Activated B cell treated with CpG ODN at 0.5 μM for 24 hours (primary cell): ENCODE results near the gene FITM2. TPM values are rescaled to one million over a fixed set of nuclear protein-coding genes. Genes with fewer than 3 reads are reported as not detected.

ENCODE experiments used
- ATAC-seq: fragments of 200-7000 bp; cut with Tn5 transposase; one replicate; pipeline ENCODE4 v1.10.0; 2021; ENCODE audit warnings: low read depth, mild to moderate bottlenecking, moderate library complexity
- CTCF ChIA-PET: fragments of 350-600 bp; sonication (Branson Sonifier 250); formaldehyde crosslinking; loops from one replicate; lab custom pipeline; 2021; ENCODE audit warnings: antibody characterized with exemption; lab: Charles Lee
- POLR2A ChIA-PET: fragments of 350-600 bp; sonication (Branson Sonifier 250); formaldehyde crosslinking; loops from one replicate; lab custom pipeline; 2021; ENCODE audit warnings: antibody characterized with exemption; lab: Charles Lee
- DNase-seq: peaks from one replicate; pipeline ENCODE4 v3.0.0; 2022
- H3K27ac Mint-ChIP-seq: one replicate; pipeline ENCODE4 v1.8.0; 2020; ENCODE audit warnings: mixed read lengths
- H3K27me3 Mint-ChIP-seq: one replicate; pipeline ENCODE4 v1.8.0; 2021; ENCODE audit warnings: mixed read lengths
- H3K36me3 Mint-ChIP-seq: one replicate; pipeline ENCODE4 v1.8.0; 2021; ENCODE audit warnings: low read depth, mixed read lengths
- H3K4me1 Mint-ChIP-seq: one replicate; pipeline ENCODE4 v1.8.0; 2021; ENCODE audit warnings: mixed read lengths
- H3K4me3 Mint-ChIP-seq: one replicate; pipeline ENCODE4 v1.8.0; 2020; ENCODE audit warnings: mild to moderate bottlenecking, mixed read lengths
- H3K9me3 Mint-ChIP-seq: one replicate; pipeline ENCODE4 v1.8.0; 2020; ENCODE audit warnings: mixed read lengths
- intact Hi-C: fragments of 100-400 bp; cut with micrococcal nuclease; formaldehyde crosslinking; loops from one replicate; pipeline ENCODE4 v1.15.1; 2024
- total RNA-seq: library from RNA; stranded (reverse); gene quantifications from 2 replicates; pipeline ENCODE4 v1.2.3, GENCODE V29; 2022
- TF ChIP-seq, protein P1 (sequence below): fragments of 200-600 bp; IDR thresholded peaks from one replicate; pipeline ENCODE4 v1.8.0; 2022; ENCODE audit warnings: antibody characterized with exemption, mild to moderate bottlenecking

FITM2 gene
- total RNA-seq, 1 donor from 2014 or later: 3.3 TPM

DNA sequence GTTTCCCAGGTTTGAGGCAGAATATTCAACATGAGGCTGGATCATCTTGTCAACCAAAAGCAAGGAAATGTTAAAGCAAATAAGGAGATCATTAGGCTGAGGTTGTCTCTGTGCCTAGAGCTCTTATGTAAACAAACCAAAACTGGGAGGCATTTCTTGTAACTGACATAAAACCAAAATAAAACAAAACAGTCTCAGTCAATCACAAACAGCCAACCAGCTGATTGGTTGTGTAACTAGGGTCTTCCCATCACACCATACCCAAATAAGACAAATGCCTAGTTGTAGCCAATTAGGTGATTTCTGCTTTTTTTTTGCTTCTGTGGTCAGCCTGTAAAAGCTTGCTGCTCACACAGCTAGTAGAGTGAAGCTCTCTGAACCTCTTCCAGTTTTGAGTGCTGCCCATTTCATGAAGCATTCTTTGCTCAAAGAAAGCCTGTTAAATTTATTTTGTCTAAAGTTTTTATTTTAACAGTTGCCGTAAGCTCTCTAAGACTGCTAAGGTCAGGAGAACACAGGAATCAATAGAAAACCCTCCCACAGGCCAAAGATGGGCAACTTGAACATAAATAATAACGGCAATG is 8.9 kb upstream of the FITM2 start:
- Mint-ChIP-seq H3K4me1 (no peaks in the 10 kb centered on the region), H3K36me3 (no peaks in the 10 kb centered on the region), H3K27ac (no peak overlapping the region), H3K27me3 (peaks cover 17% of the 10 kb centered on the region), H3K9me3 (no peaks in the 10 kb centered on the region), H3K4me3 (no peak overlapping the region)
- TF ChIP-seq, protein P1, sequence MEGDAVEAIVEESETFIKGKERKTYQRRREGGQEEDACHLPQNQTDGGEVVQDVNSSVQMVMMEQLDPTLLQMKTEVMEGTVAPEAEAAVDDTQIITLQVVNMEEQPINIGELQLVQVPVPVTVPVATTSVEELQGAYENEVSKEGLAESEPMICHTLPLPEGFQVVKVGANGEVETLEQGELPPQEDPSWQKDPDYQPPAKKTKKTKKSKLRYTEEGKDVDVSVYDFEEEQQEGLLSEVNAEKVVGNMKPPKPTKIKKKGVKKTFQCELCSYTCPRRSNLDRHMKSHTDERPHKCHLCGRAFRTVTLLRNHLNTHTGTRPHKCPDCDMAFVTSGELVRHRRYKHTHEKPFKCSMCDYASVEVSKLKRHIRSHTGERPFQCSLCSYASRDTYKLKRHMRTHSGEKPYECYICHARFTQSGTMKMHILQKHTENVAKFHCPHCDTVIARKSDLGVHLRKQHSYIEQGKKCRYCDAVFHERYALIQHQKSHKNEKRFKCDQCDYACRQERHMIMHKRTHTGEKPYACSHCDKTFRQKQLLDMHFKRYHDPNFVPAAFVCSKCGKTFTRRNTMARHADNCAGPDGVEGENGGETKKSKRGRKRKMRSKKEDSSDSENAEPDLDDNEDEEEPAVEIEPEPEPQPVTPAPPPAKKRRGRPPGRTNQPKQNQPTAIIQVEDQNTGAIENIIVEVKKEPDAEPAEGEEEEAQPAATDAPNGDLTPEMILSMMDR: no peak
- POLR2A ChIA-PET: no interaction called here
- CTCF ChIA-PET: interaction anchor here (1.2 kb wide), 1 partner anchor 103 kb away, joined by 3 read pairs; no protein-coding TSS in a partner anchor
- DNase-seq (no peak), ATAC-seq (no peak)
- intact Hi-C loops: no loop called here

DNA sequence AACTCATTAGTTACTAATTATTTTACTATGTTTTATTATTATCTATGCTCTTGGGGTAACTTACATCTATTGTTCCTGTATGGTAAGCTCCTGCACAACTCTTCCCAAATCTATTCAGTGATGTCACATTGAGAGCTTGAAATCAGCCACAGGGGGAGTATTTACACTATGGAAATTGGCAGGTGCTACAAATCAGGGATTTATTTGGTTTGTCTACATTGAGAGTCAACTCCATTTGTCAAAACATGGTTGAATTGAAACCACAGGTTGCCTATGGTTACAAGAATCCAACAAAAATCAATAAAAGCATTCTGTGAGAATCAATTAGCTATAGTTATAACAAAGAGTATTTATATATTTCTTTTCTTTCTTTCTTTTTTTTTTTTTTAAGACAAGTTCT is 3.9 kb upstream of the FITM2 start:
- Mint-ChIP-seq H3K9me3 (no peaks in the 10 kb centered on the region), H3K4me1 (peaks cover 14% of the 10 kb centered on the region), H3K27me3 (peaks cover 15% of the 10 kb centered on the region), H3K27ac (no peak overlapping the region), H3K36me3 (peaks cover 3% of the 10 kb centered on the region), H3K4me3 (no peak overlapping the region)
- CTCF ChIA-PET: no interaction called here
- DNase-seq: no peak
- POLR2A ChIA-PET: no interaction called here
- TF ChIP-seq, protein P1: no peak
- intact Hi-C loops: loop anchor here (5.0 kb wide), 1 partner anchor 858 kb away; the partner anchor contains the start of gene SRSF6
- no peak for ATAC-seq

DNA sequence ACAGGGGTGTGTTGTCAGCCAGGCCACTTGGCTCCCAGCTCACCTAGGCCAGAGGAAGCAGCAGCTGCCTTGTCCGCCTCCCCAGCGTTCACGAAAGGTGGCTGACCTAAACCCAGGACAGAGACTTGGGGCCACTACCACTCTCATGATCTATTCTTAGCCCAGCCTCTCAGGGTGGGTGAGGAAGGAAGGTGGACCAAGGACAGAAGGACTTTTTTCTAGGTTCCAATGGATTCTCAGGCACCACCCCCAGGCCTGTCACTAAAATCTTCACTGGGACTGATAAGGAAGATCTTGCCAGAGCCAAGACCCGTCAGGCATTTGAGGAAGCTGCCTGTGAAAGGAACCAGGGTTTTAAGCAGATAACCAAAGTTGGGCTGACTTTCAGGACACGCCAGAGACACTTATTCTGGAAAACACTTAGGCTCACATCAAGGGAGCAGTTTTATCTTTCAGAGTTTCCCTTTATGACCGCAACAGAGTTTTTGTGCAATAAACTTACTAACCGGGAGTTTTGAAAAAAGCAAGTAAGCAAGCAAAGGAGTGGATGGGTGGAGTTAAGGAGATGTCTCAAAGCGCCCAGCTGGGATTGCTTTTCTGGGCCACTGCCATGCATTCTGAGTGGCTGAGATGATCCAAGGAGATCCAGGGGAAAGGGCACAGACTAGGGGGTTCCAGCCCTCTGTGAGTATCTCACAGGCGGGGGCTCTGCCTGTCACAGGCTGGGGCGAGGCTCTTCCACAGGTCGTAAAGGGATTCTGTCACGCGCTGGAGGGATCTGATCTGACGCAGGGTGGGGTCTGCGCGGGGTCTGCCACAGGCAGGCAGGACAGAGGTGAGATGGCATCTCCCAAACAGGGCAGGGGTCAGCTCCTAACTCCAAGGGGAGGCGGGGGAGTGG is 989 bp downstream of the FITM2 start:
- TF ChIP-seq, protein P1: no peak
- H3K36me3 Mint-ChIP-seq: peaks cover 10% of the 10 kb centered on the region
- peaks cover 19% of the 10 kb centered on the region for H3K4me1 Mint-ChIP-seq
- no peak for DNase-seq
- no peak for ATAC-seq
- POLR2A ChIA-PET: interaction anchor here (0.6 to 2.2 kb wide), 5 partner anchors 91 to 1006 kb away, joined by 3 to 8 read pairs (median 5); partner anchors contain the start of gene OSER1
- CTCF ChIA-PET: interaction anchor here (0.9 to 6.2 kb wide), 7 partner anchors 9 to 559 kb away, joined by 3 to 137 read pairs (median 5); partner anchors contain the start of gene OSER1
- H3K27ac Mint-ChIP-seq: no peak overlapping the region
- H3K27me3 Mint-ChIP-seq: peaks cover 3% of the 10 kb centered on the region
- H3K9me3 Mint-ChIP-seq: no peaks in the 10 kb centered on the region
- intact Hi-C loops: loop anchor here (1.0 to 5.0 kb wide), 2 partner anchors 212 to 853 kb away; partner anchors contain the start of genes SERINC3 and SRSF6
- H3K4me3 Mint-ChIP-seq: peak overlapping the region; percentile 91

DNA sequence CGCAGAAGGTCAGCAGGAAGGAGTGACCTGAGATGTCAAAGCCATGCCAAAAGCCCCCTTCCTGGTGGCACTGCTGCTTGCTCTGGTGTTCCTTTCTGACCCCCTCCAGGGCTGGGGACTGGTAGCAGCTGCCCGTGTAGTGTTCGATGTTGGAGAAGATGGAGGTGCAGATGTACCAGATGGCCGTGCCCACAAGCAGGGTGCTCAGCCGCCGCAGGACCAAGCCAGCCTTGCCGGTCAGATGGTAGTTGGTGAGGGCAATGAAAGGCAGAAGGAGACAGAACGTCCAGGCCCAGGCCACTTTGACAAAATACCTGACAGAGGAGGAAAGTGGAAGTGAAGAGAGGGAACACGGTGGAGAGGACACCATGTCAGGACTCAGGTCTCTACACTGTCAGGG is 4.1 kb downstream of the FITM2 start:
- TF ChIP-seq, protein P1: no peak
- ChIA-PET CTCF (interaction anchor here (1.1 kb wide), 1 partner anchor 90 kb away, joined by 4 read pairs; no protein-coding TSS in a partner anchor), POLR2A (no interaction called here)
- Mint-ChIP-seq H3K9me3 (no peaks in the 10 kb centered on the region), H3K27ac (no peak overlapping the region), H3K36me3 (peaks cover 10% of the 10 kb centered on the region), H3K4me3 (no peak overlapping the region), H3K27me3 (peaks cover 3% of the 10 kb centered on the region), H3K4me1 (peaks cover 19% of the 10 kb centered on the region)
- DNase-seq: no peak
- ATAC-seq: no peak
- intact Hi-C loops: no loop called here

DNA sequence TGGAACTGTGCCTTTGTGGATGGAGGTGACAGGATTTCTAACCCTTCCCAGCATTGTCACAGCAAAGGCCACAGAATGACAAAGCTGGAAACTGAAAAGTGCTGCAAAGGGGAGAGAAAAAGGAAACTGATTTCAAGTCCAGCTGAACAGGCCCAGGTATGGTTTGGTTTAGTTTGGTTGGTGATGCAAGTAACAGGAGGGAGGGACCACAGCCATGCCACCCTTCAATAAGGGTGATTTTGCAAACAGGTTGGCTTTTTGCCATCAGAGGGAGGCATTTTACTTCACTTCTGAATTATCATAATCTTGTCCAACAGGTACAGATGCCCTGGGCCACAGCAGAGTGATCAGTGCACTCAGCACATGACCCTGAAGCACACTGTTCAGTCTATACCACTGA is 6.6 kb downstream of the FITM2 start:
- intact Hi-C loops: no loop called here
- Mint-ChIP-seq H3K4me1 (peaks cover under 1% of the 10 kb centered on the region), H3K36me3 (peaks cover 7% of the 10 kb centered on the region), H3K9me3 (no peaks in the 10 kb centered on the region), H3K4me3 (no peak overlapping the region), H3K27ac (no peak overlapping the region), H3K27me3 (no peaks in the 10 kb centered on the region)
- DNase-seq (no peak), ATAC-seq (no peak)
- ChIA-PET CTCF (no interaction called here), POLR2A (no interaction called here)
- TF ChIP-seq, protein P1: no peak
